HG02981 (cell line): ENCODE results near the gene CASP2.

Source experiments
- ATAC-seq: cut with Tn5 transposase; IDR thresholded peaks from one replicate; pipeline ENCODE4 v1.9.1; 2021; ENCODE audit warnings: mild to moderate bottlenecking, moderate library complexity; ENCODE audit not compliant: unreplicated experiment

CASP2 gene

GRCh38 chr7:143325240-143325639 lies 37.1 kb downstream of the CASP2 start:
- ATAC-seq: peak; percentile 68

DNA sequence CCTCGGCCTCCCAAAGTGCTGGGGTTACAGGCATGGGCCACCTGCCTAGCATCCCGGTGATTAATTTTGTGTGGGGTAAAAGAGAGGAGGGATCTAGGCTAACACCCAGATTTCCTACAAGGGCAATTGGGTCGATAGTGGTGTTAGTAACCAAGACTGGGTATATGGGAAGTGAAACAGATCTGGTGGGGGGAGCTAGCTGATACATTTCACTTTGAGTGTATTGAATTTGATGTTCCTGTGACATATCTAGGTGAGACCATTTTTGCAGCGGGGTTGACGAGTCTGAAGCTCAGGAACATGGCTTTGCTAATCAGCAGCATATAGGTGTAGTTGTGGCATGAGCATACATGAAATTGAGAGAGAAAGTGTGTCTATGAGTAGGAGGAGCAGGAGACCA lies 39.8 kb downstream of the CASP2 start:
- ATAC-seq: no peak

GRCh38 chr7:143329471-143330170 lies 41.5 kb downstream of the CASP2 start:
- ATAC-seq: no peak

DNA sequence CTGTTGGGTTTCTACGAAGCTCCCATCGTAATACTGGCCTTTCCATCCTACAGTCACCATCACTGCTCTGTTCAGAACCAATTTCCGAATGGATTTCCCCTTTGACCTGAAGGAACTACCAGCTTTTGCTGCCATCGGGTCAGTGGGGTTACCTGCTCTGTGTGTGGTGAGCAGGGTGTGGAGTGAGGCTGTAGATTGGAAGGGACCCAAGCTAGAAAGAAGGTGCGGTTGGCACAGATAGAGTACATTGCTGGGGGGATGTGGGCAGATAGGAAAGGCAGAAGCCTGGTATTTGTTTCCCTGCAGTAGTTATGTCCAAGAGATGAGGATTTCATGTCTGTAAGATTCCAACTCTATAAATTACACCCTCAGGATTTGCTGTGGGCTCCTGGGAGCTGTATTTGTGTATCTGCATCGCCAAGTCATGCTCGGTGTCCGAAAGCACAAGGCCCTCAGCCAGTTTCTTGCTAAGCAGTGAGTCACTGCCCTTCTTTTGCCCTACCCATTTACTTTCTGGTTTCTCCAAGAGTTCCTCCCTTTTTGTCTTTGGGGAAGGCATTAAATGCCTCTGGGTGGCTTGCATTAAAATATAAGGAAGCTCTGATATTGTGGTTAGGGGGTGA lies 43.1 kb downstream of the CASP2 start:
- ATAC-seq: no peak

- no peak for ATAC-seq
Measured at GRCh38 chr7:143334244-143334643, 46.1 kb downstream of the CASP2 start.

- ATAC-seq: no peak
Measured at GRCh38 chr7:143337216-143337615, 49.1 kb downstream of the CASP2 start.

DNA sequence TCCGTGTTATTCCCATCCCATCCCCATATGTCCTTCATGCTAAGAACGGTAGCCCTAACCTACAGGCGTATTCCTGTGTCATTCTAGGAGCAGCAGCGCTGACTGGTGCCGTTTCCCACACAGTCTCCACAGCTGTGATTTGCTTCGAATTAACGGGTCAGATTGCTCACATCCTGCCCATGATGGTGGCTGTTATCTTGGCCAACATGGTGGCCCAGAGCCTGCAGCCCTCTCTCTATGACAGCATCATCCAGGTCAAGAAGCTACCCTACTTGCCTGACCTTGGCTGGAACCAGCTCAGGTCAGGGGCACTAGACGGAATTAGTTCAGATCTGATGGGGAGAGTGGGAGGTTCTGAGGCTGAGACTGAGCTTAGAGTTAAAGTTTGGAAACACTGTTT lies 53.7 kb downstream of the CASP2 start:
- ATAC-seq: no peak

- ATAC-seq: no peak
Measured at GRCh38 chr7:143343596-143343995, 55.4 kb downstream of the CASP2 start.

DNA sequence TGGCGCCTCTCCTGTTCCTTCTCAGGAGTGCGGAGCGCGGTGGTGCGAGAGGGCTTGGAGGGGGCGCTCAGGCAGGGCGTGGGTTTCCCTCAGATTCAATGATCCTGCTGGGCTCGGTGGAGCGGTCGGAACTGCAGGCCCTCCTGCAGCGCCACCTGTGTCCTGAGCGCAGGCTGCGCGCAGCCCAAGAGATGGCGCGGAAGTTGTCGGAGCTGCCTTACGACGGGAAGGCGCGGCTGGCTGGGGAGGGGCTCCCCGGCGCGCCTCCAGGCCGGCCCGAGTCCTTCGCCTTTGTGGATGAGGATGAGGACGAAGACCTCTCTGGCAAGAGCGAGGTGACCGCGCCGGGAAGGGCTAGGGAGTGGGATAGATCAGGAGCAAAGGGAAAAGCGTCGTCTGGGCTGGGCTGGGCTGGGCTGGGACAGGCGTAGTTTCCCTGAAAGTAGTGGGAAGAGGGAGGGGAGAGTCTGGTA lies 57.3 kb downstream of the CASP2 start:
- peak; percentile 83 for ATAC-seq

DNA sequence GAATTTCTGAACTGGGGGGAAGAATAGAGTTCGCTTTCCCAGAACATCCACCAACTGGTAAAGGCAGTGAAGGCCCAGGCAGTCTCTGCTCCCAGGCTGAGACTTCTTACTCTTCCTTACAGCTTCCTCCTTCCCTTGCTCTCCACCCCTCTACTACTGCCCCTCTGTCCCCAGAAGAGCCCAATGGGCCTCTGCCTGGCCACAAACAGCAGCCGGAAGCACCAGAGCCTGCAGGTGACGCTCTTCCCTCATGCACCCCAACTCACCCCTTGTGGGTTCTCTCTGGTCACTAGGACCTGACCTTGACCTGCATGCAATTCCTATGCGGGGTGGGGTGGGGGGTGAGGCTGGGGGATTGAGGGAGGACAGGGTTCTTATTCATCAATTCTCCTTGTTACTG lies 57.9 kb downstream of the CASP2 start:
- ATAC-seq: no peak

DNA sequence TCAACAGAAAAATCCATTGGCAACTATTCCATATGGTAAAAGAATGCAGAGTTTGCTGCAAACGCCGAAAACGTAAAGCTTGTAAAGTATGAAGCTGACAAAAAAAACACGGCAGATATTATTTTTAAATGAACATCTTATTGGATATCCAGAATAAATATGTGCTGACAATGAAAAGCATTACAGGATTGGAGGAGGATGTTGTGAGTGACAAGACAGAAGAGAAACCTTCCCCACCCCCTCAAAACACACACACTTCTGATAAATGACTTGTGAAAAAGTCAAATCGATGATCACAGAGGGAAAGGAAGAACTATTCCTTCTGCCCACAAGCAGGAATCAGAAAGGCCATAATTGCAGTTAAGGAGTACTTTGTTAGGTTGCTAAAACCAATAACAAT lies 59.8 kb downstream of the CASP2 start:
- no peak for ATAC-seq

DNA sequence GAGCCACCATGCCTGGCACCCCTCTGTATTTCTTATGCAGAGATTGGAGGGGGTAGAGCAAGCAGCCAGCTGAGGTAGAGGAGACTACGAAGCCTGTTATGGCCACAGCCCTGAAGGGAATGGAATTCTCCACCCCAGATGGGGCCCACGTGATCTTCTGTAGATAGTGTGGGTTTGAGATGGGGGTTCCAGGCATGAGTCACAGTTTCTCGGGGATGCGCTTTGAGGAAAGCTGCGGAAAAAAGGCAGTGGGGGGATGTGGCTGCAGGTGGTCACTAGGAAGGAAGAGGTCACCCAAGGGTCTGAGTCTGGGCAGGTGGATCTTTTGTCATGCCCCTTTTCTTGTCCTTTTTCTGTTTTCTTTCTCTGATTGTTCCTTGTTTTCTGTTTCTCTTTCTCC lies 62.9 kb downstream of the CASP2 start:
- ATAC-seq: no peak

DNA sequence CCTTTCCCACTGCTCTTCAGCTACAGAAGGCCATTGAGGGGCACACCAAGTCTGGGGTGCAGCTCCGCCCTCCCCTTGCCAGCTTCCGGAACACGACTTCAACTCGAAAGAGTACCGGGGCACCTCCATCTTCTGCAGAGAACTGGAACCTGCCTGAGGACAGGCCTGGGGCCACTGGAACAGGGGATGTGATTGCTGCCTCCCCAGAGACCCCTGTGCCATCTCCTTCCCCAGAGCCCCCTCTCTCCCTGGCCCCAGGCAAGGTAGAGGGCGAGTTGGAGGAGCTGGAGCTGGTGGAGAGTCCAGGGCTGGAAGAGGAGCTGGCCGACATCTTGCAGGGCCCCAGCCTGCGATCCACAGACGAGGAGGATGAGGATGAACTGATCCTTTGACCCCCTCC lies 63.4 kb downstream of the CASP2 start:
- no peak for ATAC-seq

DNA sequence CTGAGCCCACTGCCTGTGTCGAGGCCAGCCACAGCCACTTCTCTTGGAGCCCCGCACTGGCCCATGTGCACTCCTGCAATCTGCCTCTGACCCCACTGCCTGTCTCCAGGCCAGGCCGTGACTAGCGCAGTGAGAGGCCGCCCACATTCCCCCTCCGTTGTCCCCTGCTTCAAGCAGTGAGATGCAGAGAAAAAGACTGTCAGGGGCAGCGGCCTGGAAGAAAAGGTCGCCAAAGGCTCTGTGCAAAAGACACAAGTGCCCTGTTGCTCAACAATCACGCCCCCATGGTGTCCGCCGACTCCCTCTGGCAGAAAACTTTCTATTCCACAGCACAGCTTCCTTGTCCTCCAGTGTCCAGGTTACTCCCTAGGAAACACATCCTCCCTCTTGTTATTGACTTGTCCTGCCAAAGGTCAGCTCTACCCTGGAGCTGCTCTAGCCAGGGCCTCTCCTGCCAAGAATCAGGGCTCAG lies 64.4 kb downstream of the CASP2 start:
- no peak for ATAC-seq

GRCh38 chr7:143354376-143354775 lies 66.2 kb downstream of the CASP2 start:
- no peak for ATAC-seq

DNA sequence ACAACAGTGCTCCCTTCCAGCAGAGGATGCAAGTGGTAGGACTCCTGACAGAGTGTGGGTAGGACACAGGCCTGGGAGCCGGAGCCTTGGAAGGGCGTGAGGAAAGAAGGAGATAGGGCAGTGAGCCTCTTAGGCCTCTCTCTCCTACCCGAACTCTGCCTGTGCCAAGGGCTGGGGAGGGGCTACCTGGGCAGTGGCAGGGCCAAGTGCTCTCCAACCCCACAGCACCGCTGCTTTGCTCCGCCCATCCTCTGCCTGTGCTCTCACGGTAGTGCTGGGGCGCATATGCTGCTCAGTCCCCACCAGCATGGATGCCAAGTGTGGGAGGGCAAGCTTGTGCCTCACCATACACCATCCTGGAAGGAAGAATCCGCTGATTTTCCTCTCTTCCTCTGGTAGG lies 66.8 kb downstream of the CASP2 start:
- ATAC-seq: no peak

- ATAC-seq: no peak
Measured at GRCh38 chr7:143355450-143356385, 67.6 kb downstream of the CASP2 start.

- no peak for ATAC-seq
Measured at GRCh38 chr7:143356414-143357050, 68.4 kb downstream of the CASP2 start.
